Hematopoietic multipotent progenitor cell treated with erythropoietin and hydrocortisone succinate and interleukin-3 and kit ligand, for 4 days (in vitro differentiated cells): ENCODE results near the gene SMIM33.
"Not testable (repeated sequence)": the region's sequence is repeated elsewhere in the genome, so short reads cannot be mapped to it uniquely, and the experiment has no call there.

ENCODE experiments used
- DNase-seq: peaks from one replicate; pipeline ENCODE4 v3.0.0-alpha.2; 2015

Gene SMIM33

DNA sequence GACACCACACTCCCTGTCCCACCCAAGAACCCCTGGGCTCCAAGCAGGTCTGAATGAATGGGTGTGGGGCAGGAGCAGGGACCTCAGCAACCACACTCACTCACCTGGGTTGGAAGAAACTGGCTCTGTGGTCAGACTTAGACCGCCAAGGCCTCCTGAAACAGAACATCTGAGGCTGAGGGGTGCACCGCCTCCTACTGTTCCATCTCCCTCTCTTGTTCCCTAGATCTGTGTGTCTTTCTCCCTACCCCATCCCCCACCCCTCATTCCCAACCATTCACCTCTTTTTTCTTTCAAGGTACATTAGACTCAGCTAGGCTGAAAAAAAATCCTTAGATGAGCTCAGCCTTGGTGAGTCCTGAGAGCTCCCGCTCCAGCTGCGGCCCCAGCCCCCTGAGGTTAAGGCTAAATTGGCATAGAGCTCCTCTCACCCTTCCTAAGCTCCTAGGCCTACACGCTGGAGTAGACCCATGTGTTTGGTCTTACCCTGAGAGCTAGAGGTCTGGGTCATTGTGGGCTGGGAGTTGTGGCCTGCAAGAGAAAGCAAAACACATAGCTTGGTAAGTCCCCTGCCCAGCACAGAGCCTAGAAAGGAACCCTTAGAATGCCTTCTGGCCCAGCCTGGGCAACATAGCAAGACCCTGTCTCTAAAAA is 13.0 kb upstream of the SMIM33 start:
- DNase-seq, result no peak

DNA sequence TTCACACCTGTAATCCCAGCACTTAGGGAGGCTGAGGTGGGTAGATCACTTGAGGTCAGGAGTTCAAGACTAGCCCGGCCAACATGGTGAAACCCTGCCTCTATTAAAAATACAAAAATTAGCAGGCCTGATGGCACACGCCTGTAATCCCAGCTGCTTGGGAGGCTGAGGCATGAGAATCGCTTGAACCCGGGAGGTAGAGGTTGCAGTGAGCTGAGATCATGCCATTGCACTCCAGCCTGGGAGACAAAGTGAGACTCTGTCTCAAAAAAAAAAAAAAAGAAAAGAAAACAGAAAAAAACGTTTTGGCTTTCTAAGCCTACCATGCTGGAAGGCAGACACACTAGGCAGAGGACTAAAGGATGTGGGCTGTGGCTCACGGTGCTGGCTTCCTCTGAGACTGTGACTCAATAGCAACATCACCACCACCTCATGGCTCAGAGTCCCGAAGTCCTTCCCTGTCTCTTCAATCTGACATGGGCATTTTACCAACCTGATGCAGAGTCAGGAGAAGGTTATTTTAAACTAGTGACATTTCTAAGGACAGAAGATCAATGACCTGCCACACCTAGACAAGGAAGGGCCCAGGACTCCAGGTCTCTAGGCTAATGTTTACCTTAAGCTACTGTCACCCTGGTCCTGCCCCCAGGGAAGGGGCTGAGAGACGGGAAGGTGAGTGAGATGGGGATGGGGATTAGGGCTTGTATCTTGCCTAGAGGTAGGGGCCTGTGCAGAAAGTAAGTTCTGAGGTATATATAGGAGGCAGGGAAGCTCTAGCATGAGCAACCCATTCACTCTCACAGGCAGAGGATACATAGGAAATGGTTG is 12.0 kb upstream of the SMIM33 start:
- DNase-seq, result peak; percentile 79

DNA sequence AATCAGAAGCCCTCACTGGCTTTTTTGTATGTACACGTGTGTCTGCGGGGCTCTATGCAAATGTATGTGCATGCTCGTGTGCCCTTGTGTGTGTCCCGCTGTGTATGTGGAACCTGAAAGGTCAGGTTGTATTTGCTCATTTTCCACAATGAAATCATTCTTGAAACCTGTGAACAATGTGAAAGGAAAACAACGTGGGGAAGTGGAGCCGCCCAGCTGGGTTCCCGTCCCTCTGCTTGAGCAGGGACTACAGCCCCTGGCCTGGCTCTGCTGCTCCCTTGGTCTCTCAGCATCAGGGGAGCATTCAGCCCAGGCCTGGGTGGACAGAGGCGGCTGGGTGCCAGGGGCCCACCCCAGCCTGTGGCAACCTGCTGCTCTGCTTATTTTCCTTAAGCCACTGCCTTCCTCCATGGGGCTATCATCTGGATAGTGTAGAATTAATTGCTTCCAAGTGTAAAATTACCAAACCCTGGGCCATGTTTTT is 11.3 kb upstream of the SMIM33 start:
- no peak for DNase-seq

DNA sequence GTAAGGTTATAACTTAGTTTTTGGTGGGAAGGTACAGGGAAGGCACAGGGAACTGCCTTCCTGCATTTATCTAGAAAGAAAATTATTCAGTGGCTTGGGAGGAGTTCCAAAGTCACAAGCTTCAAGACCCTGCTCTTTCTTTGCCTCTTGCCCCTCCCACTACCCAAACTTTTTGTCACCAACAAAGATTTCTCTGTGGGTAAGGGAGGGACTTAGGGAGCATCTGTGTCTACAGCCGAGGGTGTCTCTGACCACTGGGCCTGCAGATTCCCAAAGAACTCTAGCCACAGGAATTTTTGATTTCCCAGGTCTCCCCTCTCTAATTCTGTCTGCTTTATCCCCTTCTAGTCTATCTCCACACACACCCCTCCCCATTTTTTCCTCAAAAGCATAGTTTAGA is 10.3 kb upstream of the SMIM33 start:
- no peak for DNase-seq

DNA sequence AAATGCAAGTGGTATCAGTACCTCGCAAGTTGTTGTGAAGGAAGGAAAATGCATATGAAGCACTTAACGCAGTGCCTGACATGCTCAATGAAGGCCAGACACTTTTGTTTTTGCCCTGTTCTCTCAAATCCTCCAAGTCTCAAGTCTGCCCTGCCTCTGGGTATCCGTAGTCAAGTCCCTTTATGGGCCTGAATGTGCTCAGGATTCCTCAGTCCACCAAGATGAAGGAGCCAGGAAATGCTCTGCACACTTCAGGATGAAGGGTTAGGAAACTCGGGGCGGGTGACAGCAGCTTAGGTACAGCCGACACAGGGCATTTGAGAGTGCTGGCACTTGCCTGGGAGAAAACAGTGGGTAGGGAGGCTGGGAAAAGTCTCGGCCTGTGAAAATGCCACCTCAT is 9.6 kb upstream of the SMIM33 start:
- DNase-seq, result no peak

DNA sequence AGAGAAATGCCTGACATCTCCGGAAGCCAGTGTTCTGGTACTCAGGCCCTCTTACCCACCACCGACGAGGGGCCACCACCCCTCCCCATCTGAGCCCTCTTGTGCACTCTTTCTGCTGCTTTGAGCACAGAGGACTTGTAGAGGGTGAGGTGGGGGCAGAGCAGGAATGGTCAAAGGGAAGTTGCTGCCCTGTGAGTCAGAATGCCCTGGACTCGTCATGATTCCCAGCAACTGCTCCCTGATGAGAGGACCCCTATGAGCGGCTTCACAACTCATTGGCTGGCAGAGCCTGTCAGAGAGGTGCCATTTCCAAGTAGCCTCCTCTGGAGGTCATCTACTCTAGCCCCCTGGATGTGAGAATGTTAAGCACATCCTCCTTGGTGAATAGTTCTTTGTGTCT is 9.1 kb upstream of the SMIM33 start:
- DNase-seq, result no peak

DNA sequence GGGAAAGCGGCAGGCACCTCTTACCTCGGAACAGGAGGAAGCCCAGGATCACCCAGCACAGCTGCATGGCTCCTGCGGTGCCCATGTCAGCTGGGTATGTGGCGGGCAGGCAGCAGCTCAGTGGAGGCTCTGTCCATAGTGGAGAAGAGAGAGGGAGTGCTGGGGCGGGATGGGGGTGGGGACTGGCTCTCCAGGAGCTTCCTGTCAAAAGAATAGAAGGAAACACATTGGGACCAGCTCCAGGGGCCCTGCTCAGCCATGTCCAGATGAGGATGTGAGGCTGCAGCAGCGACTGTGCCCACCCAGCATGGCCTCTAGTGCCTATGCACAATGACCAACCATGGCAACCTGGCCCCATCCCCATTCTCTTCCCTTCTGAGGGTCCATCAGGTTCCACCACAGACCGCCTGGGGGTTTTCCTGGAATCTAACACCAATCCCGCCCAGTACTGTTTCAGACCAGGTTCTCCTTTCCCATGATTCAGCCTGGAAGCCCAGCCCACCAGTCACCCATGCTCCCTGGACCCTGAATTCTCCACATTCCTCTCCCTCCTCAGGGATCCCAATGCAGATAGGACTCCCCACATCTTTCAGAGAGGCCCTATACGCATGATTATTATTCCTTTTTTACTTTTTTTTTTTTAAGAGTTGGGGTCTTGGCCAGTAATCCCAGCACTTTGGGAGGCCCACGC is 8.1 kb upstream of the SMIM33 start, which contains the start of gene ECSCR:
ECSCR (minus strand) TSS at position 158 of the 691 bp plus-strand sequence; CDS start at position 85, 73 bp downstream.
- DNase-seq, result no peak

DNA sequence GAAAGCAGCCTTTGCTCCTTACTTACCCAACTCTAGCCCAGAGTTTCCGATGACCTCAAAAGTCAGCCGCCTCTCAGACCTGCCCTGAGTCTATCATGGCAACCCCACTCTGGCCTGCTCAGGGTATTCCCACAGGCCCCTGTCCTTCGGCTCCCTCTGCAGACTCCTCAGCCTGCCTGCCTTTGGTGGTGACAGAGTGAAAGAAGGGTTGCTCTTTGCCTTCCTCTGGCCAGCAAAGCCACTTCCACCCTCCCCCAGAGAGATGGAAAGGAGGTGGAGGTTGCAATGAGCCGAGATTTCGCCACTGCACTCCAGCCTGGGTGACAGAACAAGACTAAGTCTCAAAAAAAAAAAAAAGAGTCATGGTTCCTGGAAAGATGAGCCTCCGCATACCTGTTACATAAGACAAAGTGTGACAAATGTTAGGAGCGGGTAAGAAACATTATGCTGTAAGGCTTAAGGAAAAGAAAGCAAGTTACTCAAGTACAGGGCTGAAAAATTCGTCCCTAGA is 2.3 kb upstream of the SMIM33 start:
- DNase-seq, result peak; percentile 66

DNA sequence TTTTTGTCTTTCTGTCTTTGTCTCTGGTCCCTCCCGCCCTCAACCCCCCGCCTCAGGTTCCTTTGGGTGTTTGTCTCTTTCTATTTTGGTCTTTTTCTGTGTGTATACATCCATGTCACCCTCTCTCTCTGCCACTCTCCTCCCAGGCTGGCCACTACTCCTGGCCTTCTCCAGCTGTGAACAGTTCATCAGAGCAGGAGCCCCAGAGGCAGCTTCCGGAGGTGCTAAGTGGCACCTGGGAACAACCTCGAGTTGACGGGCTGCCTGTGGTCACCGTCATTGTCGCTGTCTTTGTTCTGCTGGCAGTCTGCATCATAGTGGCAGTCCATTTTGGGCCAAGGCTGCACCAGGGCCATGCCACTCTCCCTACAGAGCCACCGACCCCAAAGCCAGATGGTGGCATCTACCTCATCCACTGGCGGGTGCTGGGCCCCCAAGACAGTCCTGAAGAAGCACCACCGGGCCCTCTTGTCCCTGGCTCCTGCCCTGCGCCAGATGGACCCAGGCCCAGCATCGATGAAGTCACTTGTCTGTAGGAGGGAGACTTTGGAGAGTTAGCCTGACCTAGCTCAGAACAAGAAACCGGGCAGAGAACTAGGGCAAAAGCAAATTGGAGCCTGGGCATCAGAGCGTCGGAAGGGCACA is 1.7 kb downstream of the SMIM33 start:
- DNase-seq, result no peak

DNA sequence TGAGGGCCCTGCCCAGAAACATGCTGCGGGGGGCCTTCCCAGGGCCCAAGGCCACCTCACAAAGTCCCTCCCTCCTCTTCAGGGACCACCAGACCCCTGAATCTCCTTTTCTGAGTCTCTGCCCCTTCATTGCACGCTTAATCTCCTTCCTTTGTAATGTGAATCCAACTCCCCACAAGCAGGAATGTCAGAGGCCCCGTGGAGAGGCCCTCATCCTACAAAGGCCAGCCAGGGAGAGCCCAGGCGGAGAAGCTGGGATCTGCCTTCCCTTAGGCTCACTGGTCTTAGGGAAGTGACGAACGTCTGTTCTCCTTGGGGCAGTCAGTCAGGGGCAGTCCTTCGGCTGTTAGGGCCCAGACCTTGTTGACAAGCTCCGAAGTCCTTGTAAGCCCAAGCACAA is 2.3 kb downstream of the SMIM33 start:
- DNase-seq, result no peak

DNA sequence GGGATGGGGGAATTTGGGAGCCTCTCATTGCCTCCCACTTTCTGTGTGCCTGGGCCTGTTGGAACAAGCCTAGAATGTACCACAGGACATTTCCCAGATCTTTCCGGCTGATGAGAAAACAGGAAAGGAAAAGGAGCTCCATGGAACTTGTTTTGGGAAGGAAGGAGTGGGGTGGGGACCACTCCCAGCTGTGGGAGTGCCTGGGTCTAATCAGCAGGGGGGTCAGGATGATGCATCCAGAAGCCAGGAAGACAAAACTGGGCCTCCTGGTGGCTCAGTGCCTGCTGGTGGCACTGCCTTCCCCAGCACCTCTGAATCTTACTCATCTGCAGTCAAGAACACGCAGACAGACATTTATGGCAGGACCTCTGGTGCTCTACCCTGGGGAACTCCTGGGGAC is 2.8 kb downstream of the SMIM33 start:
- no peak for DNase-seq

DNA sequence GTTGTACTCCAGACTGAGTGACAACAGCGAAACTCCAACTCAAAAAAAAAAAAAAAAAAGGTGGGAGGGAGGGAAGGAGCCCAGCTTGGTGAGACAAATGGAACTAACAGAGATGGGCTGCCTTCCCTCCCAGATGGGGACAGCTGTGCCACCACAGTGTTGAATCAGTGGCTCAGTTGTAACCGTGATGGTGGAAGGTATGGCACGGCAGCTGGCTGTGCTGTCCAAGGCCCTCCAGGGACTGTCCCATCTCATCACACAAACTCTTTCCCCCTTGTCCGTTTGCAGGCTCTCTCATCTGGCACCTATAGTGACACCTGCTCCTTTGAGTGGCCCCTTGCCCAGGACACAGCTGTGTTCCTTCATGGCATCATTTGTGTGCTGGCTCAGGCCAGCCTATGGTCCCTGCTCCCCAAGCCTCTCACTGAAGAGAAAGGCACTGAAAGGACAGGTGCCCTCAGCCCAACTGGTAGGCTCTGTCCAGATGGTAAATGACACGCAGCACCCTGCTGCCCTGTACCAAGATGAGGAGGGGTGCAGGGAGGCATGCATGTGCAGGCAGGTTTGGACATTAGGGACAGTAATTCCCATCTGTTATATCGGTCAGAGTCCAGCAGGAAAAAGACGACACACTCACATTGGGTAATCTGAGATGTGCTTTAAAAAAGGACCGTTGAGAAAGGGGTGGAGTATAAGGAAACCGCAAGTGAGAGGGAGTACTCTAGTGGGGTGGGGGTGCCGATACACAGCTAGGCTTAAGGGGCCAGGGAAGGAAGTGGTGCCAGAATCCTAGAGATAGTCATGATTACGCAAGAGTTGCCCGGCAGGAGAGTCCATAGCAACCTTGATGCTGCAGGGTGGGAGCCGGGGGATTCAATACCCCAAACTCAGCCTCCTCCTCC is 4.3 kb downstream of the SMIM33 start:
- peak; percentile 98 for DNase-seq

DNA sequence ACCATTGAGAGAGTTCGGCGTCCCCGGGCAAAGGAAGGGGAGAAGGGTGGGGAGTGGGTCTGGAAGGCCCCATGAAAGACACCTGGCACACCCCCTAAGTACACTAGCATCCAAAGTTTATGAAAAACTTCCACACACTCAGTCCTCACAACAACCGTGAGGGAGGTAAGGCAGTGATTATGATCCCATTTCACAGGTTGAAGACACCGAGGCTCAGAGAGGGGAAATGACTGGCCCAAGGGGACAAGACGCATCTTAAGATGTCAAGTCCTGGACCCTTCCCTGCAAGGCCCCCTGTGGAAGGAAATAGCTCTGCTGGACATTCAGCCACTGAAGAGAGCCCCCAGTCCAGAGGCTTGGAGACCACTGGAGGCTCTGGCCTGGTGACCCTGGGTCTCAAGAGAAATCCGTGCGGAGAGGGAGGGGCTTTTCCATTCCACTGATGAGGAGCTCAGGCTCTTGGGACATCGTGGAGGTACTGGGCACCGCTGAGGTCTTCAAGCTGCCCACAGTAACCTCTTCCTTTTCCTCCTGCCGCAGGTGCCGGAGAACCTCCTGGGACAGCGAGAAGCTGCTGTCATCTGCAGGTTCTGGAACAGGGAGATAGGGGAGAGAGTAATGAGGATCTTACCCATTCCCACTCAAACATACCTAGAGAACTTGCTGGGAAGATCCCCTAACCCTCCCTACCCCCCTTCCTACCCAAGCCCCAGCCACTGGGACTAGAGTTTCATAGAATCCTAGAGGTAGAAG is 5.2 kb downstream of the SMIM33 start:
- DNase-seq, result peak; percentile 45

DNA sequence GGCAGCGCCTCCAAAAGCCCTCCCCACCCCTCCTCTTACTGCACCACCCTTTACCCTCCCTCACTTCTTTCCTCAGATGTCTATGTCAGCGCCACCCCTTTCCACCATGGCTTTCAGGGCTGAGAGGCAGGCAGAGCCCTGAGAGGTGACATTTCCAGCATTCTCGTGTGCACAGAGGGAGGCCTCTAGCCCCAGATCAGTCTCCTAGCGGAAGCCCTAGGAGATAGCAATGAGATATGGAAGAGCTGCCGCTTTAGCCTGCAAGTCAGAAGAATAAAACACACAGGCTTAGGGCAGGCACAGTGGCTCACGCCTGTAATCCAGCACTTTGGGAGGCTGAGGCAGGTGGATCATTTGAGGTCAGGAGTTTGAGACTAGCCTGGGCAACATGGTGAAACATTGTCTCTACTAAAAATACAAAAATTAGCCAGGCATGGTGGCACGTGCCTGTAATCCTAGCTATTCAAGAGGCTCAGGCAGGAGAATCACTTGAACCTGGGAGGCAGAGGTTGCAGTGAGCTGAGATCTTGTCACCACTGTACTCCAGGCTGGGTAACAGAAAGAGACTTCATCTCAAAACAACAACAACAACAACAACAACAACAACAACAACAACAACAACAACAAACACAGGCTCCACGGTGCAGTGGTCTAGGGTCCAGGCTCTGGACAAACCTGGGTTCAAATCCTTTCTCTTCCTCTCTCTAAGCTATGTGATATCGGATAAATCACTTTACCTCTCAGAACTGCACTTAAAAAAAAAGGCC is 8.0 kb downstream of the SMIM33 start:
- DNase-seq, result peak; percentile 65

DNA sequence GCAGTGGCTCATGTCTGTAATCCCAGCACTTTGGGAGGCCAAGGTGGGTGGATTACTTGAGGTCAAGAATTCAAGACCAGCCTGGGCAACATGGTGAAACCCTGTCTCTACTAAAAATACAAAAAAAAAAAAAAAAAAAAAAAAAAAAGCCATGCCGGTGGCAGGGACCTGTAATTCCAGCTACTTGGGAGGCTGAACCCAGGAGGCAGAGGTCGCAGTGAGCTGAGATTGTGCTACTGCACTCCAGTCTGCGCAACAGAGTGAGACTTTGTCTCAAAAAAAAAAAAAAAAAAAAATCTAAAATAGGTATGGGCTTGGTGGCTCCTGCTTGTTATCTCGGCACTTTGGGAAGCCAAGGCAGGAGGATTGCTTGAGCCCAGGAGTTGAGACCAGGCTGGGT is 8.9 kb downstream of the SMIM33 start:
- not testable (repeated sequence) for DNase-seq

DNA sequence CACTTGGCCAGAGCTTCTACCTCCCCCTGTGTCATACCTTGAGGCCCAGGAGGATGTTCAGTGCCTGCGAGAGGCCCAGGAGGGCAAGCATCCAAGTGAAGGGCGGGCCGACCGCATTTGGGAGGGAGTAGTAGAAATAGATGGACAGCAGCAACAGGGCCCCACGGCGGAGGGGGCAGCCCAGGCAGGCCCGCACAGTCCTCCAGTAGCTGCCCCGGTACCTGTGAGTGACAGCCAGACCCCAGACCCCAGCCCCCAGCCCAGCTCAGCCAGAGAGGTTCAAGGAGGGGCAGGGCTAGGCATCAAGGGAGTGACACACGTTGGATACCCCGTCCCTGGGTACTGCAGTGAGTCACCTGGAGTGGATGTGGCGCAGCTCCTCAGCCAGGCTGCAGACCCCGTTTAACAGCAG is 10.3 kb downstream of the SMIM33 start:
- DNase-seq, result peak; percentile 75

DNA sequence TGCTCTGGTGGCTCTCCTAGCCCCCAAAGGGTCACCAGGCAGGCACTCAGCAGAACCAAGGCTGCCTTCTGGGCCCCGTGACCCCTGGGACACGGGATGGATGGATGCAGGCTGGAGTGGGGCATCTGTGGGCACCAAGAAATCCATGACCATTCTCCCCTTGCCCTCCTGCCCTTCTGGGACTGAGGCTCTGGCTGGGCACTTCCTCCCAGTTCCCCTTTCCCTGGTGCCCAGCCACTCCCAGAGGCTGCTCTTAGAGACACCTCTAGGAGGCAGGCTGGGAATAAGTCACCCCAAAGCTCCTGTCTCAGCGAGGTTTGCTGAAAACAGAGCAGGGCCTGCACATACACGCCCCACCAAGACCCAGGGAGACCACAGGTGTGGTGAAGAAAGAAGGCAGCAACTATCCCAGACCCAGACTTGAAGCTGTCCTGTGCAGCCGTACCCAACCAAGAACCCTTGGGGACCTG is 10.8 kb downstream of the SMIM33 start:
- DNase-seq, result peak; percentile 67

DNA sequence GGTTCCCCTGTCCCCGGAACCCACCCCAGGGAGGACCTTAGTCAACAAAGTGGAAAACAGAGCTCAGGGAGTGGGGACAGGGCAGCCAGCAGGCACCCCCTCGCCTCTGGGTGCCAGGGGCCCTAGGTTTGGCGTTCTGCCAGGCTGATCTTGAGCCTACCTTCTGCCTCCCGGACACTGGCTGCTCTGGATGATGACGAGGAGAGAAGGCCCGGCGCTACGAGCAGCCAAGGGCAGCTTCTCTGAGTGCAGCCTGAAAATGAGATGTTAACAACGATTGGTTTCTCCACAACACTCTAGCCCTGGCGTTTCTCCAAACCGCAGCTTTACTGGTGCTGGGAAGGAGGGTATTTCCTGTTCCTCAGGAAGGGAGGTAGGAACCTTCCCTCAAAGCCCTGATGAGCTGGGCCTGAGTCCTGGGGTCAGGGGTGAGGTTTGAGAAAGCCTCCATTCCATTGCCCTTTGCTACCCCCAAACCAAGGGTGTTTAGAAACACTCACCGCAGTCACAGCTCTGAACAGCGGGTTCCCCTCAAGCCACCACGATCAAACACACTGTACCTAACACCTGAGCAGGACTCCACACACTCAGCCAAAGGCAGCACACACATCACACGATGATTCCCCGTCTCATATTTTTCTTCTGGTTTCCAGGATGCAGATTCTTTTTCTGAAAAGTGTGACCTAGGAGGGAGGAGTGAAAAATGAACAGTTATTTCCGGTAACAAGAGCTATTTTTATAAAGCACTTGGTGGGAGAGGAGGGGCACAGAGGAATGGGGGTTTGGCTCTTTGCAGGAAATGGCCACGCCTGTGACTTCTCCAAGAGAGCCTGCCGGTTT is 11.5 kb downstream of the SMIM33 start, which contains the start of gene STING1:
STING1 (minus strand) TSS at position 709 of the 840 bp plus-strand sequence. CDS start 1,054 bp downstream, outside the sequence.
- DNase-seq, result peak; percentile 98

DNA sequence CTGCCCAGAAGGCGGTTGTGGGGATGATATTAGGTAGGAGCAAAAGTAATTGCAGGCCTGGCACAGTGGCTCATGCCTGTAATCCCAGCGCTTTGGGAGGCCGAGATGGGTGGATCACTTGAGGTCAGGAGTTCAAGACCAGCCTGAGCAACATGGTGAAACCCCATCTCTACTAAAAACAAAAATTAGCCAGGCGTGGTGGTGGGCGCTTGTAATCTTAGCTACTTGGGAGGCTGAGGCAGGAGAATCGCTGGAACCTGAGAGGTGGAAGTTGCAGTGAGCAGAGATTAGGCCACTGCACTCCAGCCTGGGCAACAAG is 12.0 kb downstream of the SMIM33 start:
- DNase-seq, result not testable (repeated sequence)
